ENCODE results near the gene CLASRP.

DNA sequence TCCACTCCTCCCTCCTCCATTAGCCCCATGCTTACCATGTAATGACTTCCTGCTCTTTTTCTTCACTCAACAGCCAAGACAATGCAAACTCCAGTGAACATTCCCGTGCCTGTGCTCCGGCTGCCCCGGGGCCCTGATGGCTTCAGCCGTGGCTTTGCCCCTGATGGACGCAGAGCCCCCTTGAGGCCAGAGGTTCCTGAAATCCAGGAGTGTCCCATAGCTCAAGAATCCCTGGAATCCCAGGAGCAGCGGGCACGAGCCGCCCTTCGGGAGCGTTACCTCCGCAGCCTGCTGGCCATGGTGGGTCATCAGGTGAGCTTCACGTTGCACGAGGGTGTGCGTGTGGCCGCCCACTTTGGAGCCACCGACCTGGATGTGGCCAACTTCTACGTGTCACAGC, 51.2 kb downstream of the CLASRP start:
- TF ChIP-seq, protein P1, sequence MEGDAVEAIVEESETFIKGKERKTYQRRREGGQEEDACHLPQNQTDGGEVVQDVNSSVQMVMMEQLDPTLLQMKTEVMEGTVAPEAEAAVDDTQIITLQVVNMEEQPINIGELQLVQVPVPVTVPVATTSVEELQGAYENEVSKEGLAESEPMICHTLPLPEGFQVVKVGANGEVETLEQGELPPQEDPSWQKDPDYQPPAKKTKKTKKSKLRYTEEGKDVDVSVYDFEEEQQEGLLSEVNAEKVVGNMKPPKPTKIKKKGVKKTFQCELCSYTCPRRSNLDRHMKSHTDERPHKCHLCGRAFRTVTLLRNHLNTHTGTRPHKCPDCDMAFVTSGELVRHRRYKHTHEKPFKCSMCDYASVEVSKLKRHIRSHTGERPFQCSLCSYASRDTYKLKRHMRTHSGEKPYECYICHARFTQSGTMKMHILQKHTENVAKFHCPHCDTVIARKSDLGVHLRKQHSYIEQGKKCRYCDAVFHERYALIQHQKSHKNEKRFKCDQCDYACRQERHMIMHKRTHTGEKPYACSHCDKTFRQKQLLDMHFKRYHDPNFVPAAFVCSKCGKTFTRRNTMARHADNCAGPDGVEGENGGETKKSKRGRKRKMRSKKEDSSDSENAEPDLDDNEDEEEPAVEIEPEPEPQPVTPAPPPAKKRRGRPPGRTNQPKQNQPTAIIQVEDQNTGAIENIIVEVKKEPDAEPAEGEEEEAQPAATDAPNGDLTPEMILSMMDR (IDR thresholded peaks at IDR 0.05; ENCODE audit: insufficient read depth, low read length, poor library complexity, severe bottlenecking): no peak
- no peak for TF ChIP-seq EZH2phosphoT487 (conservative IDR thresholded peaks at IDR 0.05; ENCODE audit: low read length)

All from SU-DHL-6 (cell line).